ENCODE results near the gene SLC7A1. TPM values are rescaled to one million over a fixed set of nuclear protein-coding genes. Genes with fewer than 3 reads are reported as not detected.

SLC7A1 gene
- polyA plus RNA-seq, 3 donors, result 0.89 to 2.2 (median 0.92) TPM

GRCh38 chr13:29525757-29526156 lies 69.7 kb downstream of the SLC7A1 start:
- H3K9ac ChIP-seq (ENCODE audit: insufficient read depth, low read length, poor library complexity, severe bottlenecking), result no peak overlapping the region
- H4K20me1 ChIP-seq (ENCODE audit: insufficient read depth, low read length), result no peaks in the 10 kb centered on the region
- Mint-ChIP-seq H3K27ac (no peak overlapping the region), H3K27me3 (ENCODE audit: low read depth in 3 of 3) (peaks cover 0 to 2% (median 0%) of the 10 kb centered on the region in 3 donors), H3K36me3 (peaks cover 76 to 81% of the 10 kb centered on the region in 2 donors), H3K9me3 (no peaks in the 10 kb centered on the region), H3K4me1 (no peaks in the 10 kb centered on the region), H3K4me3 (no peak overlapping the region)
- H2AFZ ChIP-seq (ENCODE audit: insufficient read depth, low read depth, low read length, poor library complexity, severe bottlenecking), result no peak overlapping the region
- no peaks in the 10 kb centered on the region for H3K4me1 ChIP-seq (ENCODE audit: control insufficient read depth in 1 of 2, insufficient read depth in 2 of 2, low read length in 2 of 2)
- peaks cover 67 to 82% of the 10 kb centered on the region in 2 donors for H3K36me3 ChIP-seq (replicated peaks in 1 of 2; ENCODE audit: control insufficient read depth in 1 of 2, insufficient read depth in 2 of 2, low read length in 2 of 2)
- DNase-seq, result no peak
- TF ChIP-seq CTCF (IDR thresholded peaks at IDR 0.05), result no peak
- no peak overlapping the region for H3K27ac ChIP-seq (ENCODE audit: low read depth in 1 of 2, low read length in 2 of 2)
- H3K4me3 ChIP-seq (replicated peaks in 1 of 3; ENCODE audit: low read depth in 2 of 3, low read length in 3 of 3), result no peak overlapping the region
- H3K27me3 ChIP-seq (ENCODE audit: control insufficient read depth in 2 of 2, insufficient read depth in 2 of 2, low read length in 2 of 2), result no peaks in the 10 kb centered on the region
- WGBS (ENCODE audit: insufficient coverage), result 94% methylated on average over 3 of the region's 7 CpGs
- no peaks in the 10 kb centered on the region for H3K79me2 ChIP-seq (ENCODE audit: insufficient read depth, low read length)
- H3K9me3 ChIP-seq (replicated peaks in 1 of 2; ENCODE audit: control insufficient read depth in 1 of 2, insufficient read depth in 1 of 2, low read length in 2 of 2), result no peaks in the 10 kb centered on the region
- H3K4me2 ChIP-seq (replicated peaks; ENCODE audit: extremely low read depth, low read length, poor library complexity, severe bottlenecking), result no peak overlapping the region
- intact Hi-C loops (cut with micrococcal nuclease), result no loop called here

GRCh38 chr13:29524641-29525040 lies 70.8 kb downstream of the SLC7A1 start:
- peaks cover 0 to 2% (median 0%) of the 10 kb centered on the region in 3 donors for H3K27me3 Mint-ChIP-seq (ENCODE audit: low read depth in 3 of 3)
- no peaks in the 10 kb centered on the region for H3K4me1 ChIP-seq (ENCODE audit: control insufficient read depth in 1 of 2, insufficient read depth in 2 of 2, low read length in 2 of 2)
- H3K9me3 ChIP-seq (replicated peaks in 1 of 2; ENCODE audit: control insufficient read depth in 1 of 2, insufficient read depth in 1 of 2, low read length in 2 of 2), result no peaks in the 10 kb centered on the region
- H3K36me3 Mint-ChIP-seq, result peaks cover 74 to 80% of the 10 kb centered on the region in 2 donors
- H3K79me2 ChIP-seq (ENCODE audit: insufficient read depth, low read length), result no peaks in the 10 kb centered on the region
- H2AFZ ChIP-seq (ENCODE audit: insufficient read depth, low read depth, low read length, poor library complexity, severe bottlenecking), result no peak overlapping the region
- intact Hi-C loops (cut with micrococcal nuclease), result no loop called here
- no peak overlapping the region for H3K9ac ChIP-seq (ENCODE audit: insufficient read depth, low read length, poor library complexity, severe bottlenecking)
- peaks cover 65 to 82% of the 10 kb centered on the region in 2 donors for H3K36me3 ChIP-seq (replicated peaks in 1 of 2; ENCODE audit: control insufficient read depth in 1 of 2, insufficient read depth in 2 of 2, low read length in 2 of 2)
- H3K4me2 ChIP-seq (replicated peaks; ENCODE audit: extremely low read depth, low read length, poor library complexity, severe bottlenecking), result no peak overlapping the region
- DNase-seq, result no peak
- H4K20me1 ChIP-seq (ENCODE audit: insufficient read depth, low read length), result no peaks in the 10 kb centered on the region
- no peaks in the 10 kb centered on the region for H3K27me3 ChIP-seq (ENCODE audit: control insufficient read depth in 2 of 2, insufficient read depth in 2 of 2, low read length in 2 of 2)
- H3K4me3 ChIP-seq (replicated peaks in 1 of 3; ENCODE audit: low read depth in 2 of 3, low read length in 3 of 3), result no peak overlapping the region
- TF ChIP-seq CTCF (IDR thresholded peaks at IDR 0.05), result no peak
- H3K4me3 Mint-ChIP-seq, result no peak overlapping the region
- H3K9me3 Mint-ChIP-seq, result no peaks in the 10 kb centered on the region
- H3K4me1 Mint-ChIP-seq, result no peaks in the 10 kb centered on the region
- peak overlapping the region in 1 of 7 donors; percentile 11 for H3K27ac Mint-ChIP-seq
- WGBS (ENCODE audit: insufficient coverage), result 98% methylated on average over 9 of the region's 9 CpGs
- no peak overlapping the region for H3K27ac ChIP-seq (ENCODE audit: low read depth in 1 of 2, low read length in 2 of 2)

Measured in CD14-positive monocyte (primary cell).